Measurements from ENCODE around the gene ADNP. TPM values are rescaled to one million over a fixed set of nuclear protein-coding genes. Genes with fewer than 3 reads are reported as not detected.

ADNP gene
- total RNA-seq, 1 donor from 2014 or later = 92.7 TPM

- H3K9me3 Mint-ChIP-seq (ENCODE audit: unreplicated experiment) = no peaks in the 10 kb centered on the region
- H3K36me3 Mint-ChIP-seq (ENCODE audit: low read depth, unreplicated experiment) = peaks cover 7% of the 10 kb centered on the region
- H3K27me3 Mint-ChIP-seq (ENCODE audit: unreplicated experiment) = no peaks in the 10 kb centered on the region
- no peak overlapping the region for H3K27ac Mint-ChIP-seq (ENCODE audit: unreplicated experiment)
- peaks cover 8% of the 10 kb centered on the region for H3K4me1 Mint-ChIP-seq (ENCODE audit: unreplicated experiment)
- no peak overlapping the region for H3K4me3 Mint-ChIP-seq (ENCODE audit: unreplicated experiment)
- no peak for DNase-seq (ENCODE audit: low spot score)
- TF ChIP-seq CTCF (IDR thresholded peaks at IDR 0.05; ENCODE audit: unreplicated experiment) = no peak
These were observed 21.8 kb downstream of the ADNP start for GRCh38 chr20:50909413-50909812.

GRCh38 chr20:50904067-50904570, 27.1 kb downstream of the ADNP start:
- H3K27ac Mint-ChIP-seq (ENCODE audit: unreplicated experiment) = no peak overlapping the region
- no peaks in the 10 kb centered on the region for H3K4me1 Mint-ChIP-seq (ENCODE audit: unreplicated experiment)
- TF ChIP-seq CTCF (IDR thresholded peaks at IDR 0.05; ENCODE audit: unreplicated experiment) = no peak
- DNase-seq (ENCODE audit: low spot score) = no peak
- no peaks in the 10 kb centered on the region for H3K9me3 Mint-ChIP-seq (ENCODE audit: unreplicated experiment)
- peaks cover 9% of the 10 kb centered on the region for H3K36me3 Mint-ChIP-seq (ENCODE audit: low read depth, unreplicated experiment)
- no peaks in the 10 kb centered on the region for H3K27me3 Mint-ChIP-seq (ENCODE audit: unreplicated experiment)
- H3K4me3 Mint-ChIP-seq (ENCODE audit: unreplicated experiment) = no peak overlapping the region

- Mint-ChIP-seq H3K4me3 (ENCODE audit: unreplicated experiment) (no peak overlapping the region), H3K4me1 (ENCODE audit: unreplicated experiment) (no peaks in the 10 kb centered on the region), H3K9me3 (ENCODE audit: unreplicated experiment) (no peaks in the 10 kb centered on the region), H3K36me3 (ENCODE audit: low read depth, unreplicated experiment) (peaks cover 9% of the 10 kb centered on the region), H3K27ac (ENCODE audit: unreplicated experiment) (no peak overlapping the region), H3K27me3 (ENCODE audit: unreplicated experiment) (no peaks in the 10 kb centered on the region)
- no peak for TF ChIP-seq CTCF (IDR thresholded peaks at IDR 0.05; ENCODE audit: unreplicated experiment)
- no peak for DNase-seq (ENCODE audit: low spot score)
These were observed 27.7 kb downstream of the ADNP start for GRCh38 chr20:50903353-50904051.

- H3K27me3 Mint-ChIP-seq (ENCODE audit: unreplicated experiment) = peaks cover 4% of the 10 kb centered on the region
- no peak overlapping the region for H3K27ac Mint-ChIP-seq (ENCODE audit: unreplicated experiment)
- peaks cover 23% of the 10 kb centered on the region for H3K36me3 Mint-ChIP-seq (ENCODE audit: low read depth, unreplicated experiment)
- TF ChIP-seq CTCF (IDR thresholded peaks at IDR 0.05; ENCODE audit: unreplicated experiment) = no peak
- H3K4me3 Mint-ChIP-seq (ENCODE audit: unreplicated experiment) = no peak overlapping the region
- DNase-seq (ENCODE audit: low spot score) = no peak
- no peaks in the 10 kb centered on the region for H3K9me3 Mint-ChIP-seq (ENCODE audit: unreplicated experiment)
- H3K4me1 Mint-ChIP-seq (ENCODE audit: unreplicated experiment) = peaks cover 9% of the 10 kb centered on the region
These were observed 29.9 kb downstream of the ADNP start for GRCh38 chr20:50901301-50901700.

GRCh38 chr20:50900261-50900660, 31.0 kb downstream of the ADNP start:
- no peak overlapping the region for H3K27ac Mint-ChIP-seq (ENCODE audit: unreplicated experiment)
- peaks cover 9% of the 10 kb centered on the region for H3K4me1 Mint-ChIP-seq (ENCODE audit: unreplicated experiment)
- H3K4me3 Mint-ChIP-seq (ENCODE audit: unreplicated experiment) = no peak overlapping the region
- H3K9me3 Mint-ChIP-seq (ENCODE audit: unreplicated experiment) = no peaks in the 10 kb centered on the region
- H3K27me3 Mint-ChIP-seq (ENCODE audit: unreplicated experiment) = peaks cover 4% of the 10 kb centered on the region
- TF ChIP-seq CTCF (IDR thresholded peaks at IDR 0.05; ENCODE audit: unreplicated experiment) = no peak
- peaks cover 23% of the 10 kb centered on the region for H3K36me3 Mint-ChIP-seq (ENCODE audit: low read depth, unreplicated experiment)
- no peak for DNase-seq (ENCODE audit: low spot score)
